Islet of Langerhans (tissue), 1 donor: ENCODE measurements around the gene C19orf33.

ENCODE experiments used
- FAIRE-seq: peaks from one replicate; lab custom pipeline; 2011; peaks lifted over from hg19 to GRCh38; lab: Jason Lieb, UNC

Gene C19orf33

GRCh38 chr19:38280030-38280921 lies 23.8 kb upstream of the C19orf33 start:
- no peak for FAIRE-seq

- FAIRE-seq = no peak
Measured at GRCh38 chr19:38281811-38282566, 22.1 kb upstream of the C19orf33 start.

DNA sequence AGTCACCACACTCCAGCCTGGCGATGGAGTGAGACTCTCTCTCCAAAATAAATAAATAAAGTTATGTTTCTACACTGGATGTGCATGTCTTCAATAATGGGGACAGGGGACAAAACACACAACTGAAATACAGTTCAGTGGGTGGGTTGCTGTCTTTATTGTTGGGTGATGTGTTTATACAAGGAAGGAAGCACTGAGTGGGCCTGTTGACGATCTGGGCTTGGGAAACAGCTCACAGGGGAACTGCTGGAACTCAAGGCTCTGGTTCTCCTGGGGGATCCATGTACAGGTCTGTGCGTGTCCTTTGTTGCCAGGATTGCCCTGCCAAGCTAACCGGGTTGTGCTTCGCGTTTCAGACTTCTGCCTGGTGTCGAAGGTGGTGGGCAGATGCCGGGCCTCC lies 20.8 kb upstream of the C19orf33 start:
- no peak for FAIRE-seq

- FAIRE-seq = no peak
Measured at GRCh38 chr19:38284422-38284821, 19.6 kb upstream of the C19orf33 start.

DNA sequence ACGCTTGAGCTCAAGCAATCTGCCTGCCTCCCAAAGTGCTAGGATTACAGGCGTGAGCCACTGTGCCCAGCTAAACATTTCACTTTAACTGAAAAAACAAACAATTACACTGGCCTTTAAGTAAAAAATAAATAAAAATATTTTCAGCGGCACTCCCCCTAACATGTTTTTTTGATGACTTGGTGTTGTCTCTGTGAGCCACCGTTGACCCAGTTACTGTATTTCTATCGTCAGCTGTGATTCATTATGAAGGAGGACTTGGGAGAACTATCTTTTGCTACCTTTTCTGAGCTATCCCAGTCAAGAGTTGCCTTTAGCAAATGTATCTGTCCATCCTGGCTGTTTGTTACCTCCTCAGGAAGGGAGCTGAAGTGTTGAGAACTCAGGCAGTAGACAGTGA lies 18.5 kb upstream of the C19orf33 start:
- no peak for FAIRE-seq

DNA sequence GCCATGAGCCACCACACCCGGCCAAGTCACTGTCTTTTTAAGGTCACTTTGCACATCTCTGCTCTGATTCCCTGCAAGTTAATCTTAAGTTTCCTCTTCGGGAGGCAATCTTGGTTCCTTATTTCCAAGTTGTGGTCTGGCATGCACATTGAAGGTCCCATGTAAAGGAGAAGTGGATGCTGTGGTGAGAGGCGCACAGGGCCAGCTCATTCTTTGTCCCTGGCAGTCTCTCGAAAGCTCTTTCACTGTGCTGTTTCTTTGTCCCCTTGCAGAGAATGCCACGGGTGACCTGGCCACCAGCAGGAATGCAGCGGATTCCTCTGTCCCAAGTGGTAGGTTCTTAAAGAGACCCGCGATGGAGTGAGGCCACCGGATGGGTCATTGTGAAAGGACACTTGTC lies 16.4 kb upstream of the C19orf33 start:
- no peak for FAIRE-seq

DNA sequence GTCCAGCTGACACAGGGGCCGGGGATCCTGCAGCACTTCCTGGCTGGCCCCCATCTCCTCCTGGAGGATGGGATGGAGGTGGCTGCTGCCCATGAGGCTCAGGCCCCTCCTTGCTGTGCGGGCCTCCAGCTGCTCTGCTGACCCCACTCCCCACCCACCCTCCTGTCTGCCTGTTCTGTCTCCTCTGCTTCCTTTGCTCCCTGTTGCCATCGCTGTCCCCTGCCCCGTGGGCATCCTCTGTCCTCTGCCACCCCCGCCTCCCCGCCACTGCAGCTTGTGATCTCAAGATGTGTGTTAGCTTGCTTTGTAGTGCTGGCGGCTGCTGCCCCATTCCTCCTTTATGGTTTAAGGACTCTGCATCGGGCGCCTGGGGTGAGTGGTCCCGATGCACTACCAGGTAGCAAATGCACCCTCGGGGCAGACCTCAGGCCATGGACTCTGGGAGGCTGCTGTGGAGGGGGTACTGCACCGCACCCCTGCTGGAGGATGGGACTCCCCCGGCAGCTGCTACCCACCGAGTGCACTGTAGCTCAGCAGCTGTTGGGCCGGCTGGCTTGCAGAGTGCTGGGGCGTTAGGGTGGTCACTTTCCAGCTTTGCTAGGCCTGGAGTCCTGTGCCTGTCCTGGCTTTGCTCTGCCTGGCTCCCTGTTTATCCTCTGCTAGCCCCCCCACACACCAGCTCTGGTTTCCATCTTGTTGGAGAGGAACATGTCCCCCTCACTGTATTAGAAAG lies 15.8 kb upstream of the C19orf33 start:
- no peak for FAIRE-seq

GRCh38 chr19:38289955-38290354 lies 14.1 kb upstream of the C19orf33 start:
- FAIRE-seq = no peak

DNA sequence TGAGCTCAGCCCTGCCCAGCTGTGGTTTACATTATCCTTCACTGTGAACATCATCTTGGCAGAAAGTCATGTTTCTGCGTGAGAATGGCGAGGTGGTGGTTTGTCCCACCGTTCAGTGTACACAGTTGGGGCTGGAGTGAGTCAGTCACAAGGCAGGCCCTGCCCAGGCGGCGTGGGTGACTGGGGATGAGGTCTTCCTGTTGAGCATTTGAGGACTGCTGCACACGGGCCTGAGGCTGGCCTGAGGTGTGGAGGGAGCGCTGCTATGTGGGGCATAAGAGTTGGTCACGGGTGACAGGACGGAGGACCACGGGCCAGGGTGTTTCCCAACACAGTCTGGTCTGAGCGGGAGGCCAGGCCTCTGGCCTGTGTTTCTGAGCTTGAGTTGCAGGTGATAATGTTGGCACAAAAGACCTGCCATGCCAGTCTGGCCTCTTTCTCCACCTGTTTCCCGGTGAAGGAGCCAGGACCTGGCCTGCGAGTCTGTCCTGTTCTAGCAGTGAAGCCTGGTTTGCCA lies 13.4 kb upstream of the C19orf33 start:
- no peak for FAIRE-seq

DNA sequence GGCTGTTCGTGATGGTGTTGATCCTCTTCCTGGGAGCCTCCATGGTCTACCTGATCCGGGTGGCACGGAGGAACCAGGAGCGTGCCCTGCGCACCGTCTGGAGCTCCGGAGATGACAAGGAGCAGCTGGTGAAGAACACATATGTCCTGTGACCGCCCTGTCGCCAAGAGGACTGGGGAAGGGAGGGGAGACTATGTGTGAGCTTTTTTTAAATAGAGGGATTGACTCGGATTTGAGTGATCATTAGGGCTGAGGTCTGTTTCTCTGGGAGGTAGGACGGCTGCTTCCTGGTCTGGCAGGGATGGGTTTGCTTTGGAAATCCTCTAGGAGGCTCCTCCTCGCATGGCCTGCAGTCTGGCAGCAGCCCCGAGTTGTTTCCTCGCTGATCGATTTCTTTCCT lies 12.2 kb upstream of the C19orf33 start:
- FAIRE-seq = no peak

- no peak for FAIRE-seq
Measured at GRCh38 chr19:38293281-38293680, 10.8 kb upstream of the C19orf33 start.

- FAIRE-seq = no peak
Measured at GRCh38 chr19:38294090-38294489, 10.0 kb upstream of the C19orf33 start.

DNA sequence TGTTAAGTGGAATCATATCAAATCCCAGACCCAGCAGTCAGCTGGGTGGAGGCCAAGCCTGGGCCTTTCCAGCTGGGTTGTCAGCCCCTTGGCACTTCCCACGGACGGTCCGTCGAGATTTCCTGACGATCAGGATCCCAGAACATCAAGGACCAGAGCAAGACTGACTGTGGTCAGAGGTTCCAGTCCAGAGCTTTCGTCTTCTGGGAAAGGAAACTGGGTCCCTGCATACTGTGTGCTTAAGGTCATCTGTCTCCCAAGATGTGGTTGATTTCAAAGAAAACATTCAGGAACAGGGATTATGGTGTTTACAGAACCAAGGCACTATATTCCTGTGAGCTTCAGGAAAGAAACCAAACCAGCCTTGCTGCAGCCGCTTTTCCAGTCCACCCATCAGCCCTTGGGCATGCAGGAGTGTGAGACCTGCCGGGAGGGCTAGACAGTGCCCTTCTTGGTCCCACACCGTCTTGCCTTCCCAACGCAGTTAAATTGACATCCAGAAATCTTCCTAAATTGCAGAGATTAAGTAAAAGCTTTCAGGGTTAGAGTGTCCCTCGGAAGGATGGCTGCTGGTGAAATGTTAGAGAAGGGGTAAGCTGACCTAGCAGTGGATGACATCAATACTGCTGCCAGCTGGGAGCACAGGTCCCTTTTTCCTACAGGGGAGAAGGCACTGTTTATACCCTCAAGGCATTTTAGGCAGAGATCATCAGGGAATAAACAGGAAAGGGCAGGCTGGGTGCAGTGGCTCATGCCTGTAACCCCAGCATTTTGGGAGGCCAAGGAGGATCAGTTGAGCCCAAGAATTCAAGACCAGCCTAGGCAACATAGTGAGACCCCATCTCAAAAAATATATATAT lies 5.0 kb upstream of the C19orf33 start:
- no peak for FAIRE-seq

DNA sequence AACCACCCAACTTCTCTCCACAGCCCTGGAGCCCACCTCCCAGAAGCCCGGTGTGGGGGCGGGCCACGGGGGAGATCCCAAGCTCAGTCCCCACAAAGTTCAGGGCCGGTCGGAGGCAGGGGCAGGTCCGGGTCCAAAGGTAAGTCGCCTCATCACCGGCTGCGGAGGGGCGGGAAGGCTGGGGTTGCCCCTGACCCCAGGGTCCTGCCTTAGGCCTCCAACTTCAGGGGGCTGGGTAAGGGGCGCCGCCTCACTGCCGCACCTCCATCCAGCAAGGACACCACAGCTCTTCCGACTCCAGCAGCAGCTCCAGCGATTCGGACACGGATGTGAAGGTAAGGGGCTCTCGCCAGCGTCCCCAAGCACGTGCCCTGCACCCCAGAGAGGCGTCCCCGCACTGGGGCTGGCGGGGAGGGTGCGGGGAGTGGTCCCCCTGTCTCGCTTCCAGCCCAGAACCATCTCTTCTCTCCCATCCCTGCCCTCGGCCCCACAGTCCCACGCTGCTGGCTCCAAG lies 358 bp downstream of the C19orf33 start:
- no peak for FAIRE-seq

- no peak for FAIRE-seq
Measured at GRCh38 chr19:38304866-38305429, 897 bp downstream of the C19orf33 start.

DNA sequence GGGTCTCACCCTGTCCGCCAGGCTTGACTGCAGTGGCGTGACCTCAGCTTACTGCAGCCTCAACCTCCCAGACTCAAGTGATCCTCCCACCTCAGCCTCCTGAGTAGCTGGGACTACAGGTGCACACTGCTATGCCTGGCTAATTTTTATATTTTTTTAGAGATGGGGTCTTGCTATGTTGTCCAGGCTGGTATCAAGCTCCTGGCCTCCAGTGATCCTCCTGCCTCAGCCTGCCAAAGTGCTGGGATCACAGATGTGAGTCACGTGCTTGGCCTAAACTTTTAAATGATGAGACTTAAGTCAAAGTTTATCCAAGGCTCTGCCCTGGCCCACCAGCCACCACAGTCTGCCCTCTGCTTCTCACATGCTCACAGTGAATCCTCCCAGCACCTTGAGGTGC lies 2.2 kb downstream of the C19orf33 start:
- no peak for FAIRE-seq

- FAIRE-seq = no peak
Measured at GRCh38 chr19:38307076-38307475, 3.0 kb downstream of the C19orf33 start.

GRCh38 chr19:38307597-38307996 lies 3.5 kb downstream of the C19orf33 start:
- FAIRE-seq = no peak

- FAIRE-seq = no peak
Measured at GRCh38 chr19:38308006-38308766, 4.1 kb downstream of the C19orf33 start.

DNA sequence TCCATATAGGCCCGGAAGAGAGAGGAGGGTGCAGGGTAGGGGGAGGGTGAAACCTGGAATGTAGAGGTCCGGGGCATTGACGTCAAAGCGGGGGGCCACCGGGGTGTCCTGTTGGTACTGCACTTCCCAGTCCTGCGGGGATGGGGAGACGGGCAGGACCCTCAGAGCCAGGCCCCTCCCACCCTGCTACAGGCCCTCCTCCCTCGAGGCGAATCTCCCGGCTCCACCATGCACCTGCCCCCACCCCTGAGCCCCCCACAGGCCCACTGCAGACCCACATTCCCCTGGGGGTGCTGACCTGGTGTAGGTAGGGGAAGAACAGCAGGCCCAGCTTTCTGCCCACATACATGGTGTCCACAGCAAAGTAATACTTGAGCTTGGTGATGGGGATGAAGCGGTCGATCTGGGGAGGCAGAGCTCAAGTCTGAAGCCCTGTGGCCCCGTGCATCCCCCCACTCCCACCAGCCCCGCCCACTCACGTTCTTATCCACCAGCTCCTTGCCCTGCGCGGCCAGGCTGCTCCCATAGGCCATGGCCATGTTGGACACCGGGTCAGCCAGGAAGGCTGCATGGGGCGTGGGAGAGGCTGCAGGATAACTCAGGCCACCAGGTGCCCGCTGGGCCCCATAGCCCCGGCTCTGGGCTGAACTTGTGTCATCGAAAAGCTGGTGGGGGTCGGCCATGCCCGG lies 5.0 kb downstream of the C19orf33 start:
- no peak for FAIRE-seq
